ENCODE measurements around the gene SNX25.

SNX25 gene

DNA sequence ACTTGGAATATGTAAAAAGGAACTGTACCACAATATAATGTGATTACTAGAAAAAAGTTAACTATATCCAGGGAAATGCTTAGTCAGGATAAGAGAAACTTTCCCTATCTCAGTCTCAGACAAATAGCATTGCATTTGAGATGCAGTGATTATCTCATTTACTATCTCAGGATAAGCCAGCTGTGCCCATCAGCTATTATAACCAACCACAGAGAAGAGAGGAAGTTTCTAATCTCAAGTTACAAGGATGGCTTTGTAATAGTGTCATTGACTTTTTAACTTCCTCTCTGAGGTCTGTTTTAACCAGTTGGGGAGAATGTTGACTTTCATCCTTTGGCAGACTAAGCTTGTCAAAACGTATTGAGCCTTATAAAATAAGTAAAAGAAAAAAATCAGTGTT lies 56.5 kb downstream of the SNX25 start:
- POLR2A ChIA-PET = no interaction called here
- TF ChIP-seq LEF1 (IDR thresholded peaks at IDR 0.05; ENCODE audit: borderline replicate concordance) (no peak), FOXA1 (IDR thresholded peaks at IDR 0.05) (no peak), ELF4 (IDR thresholded peaks at IDR 0.05) (no peak), ARNT (IDR thresholded peaks at IDR 0.05) (no peak), TARDBP (IDR thresholded peaks at IDR 0.05) (no peak), ZNF384 (IDR thresholded peaks at IDR 0.05) (no peak), L3MBTL2 (conservative IDR thresholded peaks at IDR 0.05) (no peak)
- TF ChIP-seq, protein P1, sequence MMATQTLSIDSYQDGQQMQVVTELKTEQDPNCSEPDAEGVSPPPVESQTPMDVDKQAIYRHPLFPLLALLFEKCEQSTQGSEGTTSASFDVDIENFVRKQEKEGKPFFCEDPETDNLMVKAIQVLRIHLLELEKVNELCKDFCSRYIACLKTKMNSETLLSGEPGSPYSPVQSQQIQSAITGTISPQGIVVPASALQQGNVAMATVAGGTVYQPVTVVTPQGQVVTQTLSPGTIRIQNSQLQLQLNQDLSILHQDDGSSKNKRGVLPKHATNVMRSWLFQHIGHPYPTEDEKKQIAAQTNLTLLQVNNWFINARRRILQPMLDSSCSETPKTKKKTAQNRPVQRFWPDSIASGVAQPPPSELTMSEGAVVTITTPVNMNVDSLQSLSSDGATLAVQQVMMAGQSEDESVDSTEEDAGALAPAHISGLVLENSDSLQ (IDR thresholded peaks at IDR 0.05) = no peak
- CTCF ChIA-PET = interaction anchor here (0.7 kb wide), 2 partner anchors 11 to 226 kb away, joined by 3 read pairs; no protein-coding TSS in a partner anchor
- DNase-seq (ENCODE audit: extremely low spot score) = no peak

DNA sequence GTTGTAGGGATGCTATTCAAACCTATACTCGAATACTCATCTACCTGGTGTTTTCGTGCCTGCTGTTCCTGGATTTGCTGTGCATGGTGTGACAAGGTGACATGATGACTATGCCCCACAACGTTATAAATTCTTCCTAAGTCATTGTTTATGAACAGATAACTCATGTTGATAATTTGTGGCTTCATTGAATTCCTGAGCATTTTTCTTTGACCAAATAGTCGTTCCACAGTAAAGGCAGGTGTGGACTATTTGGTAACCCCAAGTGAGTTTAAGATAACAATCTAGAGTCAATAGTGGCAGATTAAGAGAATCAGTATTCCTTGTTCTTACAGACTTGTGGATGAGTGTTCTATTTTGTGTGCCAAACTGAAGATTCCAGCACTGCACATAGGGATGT lies 59.9 kb downstream of the SNX25 start:
- no peak for TF ChIP-seq ARNT (IDR thresholded peaks at IDR 0.05)
- no peak for TF ChIP-seq ELF4 (IDR thresholded peaks at IDR 0.05)
- no peak for TF ChIP-seq SP1 (IDR thresholded peaks at IDR 0.05)
- no peak for TF ChIP-seq FOXK2 (IDR thresholded peaks at IDR 0.05)
- TF ChIP-seq NFRKB (IDR thresholded peaks at IDR 0.05) = no peak
- TF ChIP-seq FOXM1 (IDR thresholded peaks at IDR 0.05; ENCODE audit: borderline replicate concordance) = no peak
- no peak for TF ChIP-seq TARDBP (IDR thresholded peaks at IDR 0.05)
- no peak for TF ChIP-seq BHLHE40 (IDR thresholded peaks at IDR 0.05; ENCODE audit: borderline replicate concordance)
- no peak for TF ChIP-seq FOXA1 (IDR thresholded peaks at IDR 0.05)
- TF ChIP-seq SUZ12 (IDR thresholded peaks at IDR 0.05) = no peak
- POLR2A ChIA-PET = no interaction called here
- CTCF ChIA-PET = interaction anchor here (0.9 kb wide), 1 partner anchor 85 kb away, joined by 3 read pairs; no protein-coding TSS in a partner anchor
- no peak for DNase-seq (ENCODE audit: extremely low spot score)

DNA sequence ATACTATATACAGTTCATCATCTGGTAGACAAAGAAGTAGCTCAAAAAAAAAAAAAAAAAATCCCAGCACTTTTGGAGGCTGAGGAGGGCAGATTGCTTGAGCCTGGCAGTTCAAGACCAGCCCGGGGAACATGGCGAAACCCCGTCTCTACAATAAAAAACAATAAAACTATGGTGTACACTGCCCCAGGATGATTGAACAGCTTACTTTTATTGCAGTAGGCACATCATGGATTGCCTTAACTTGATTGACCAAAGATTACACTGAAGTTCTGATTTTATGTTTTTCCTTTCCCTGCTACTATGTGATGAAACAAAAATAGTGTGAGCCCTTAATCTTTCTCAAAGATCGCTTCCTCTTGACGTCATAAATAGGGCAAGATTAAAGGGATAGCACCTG lies 60.6 kb downstream of the SNX25 start:
- ChIA-PET POLR2A (no interaction called here), CTCF (interaction anchor here (0.9 kb wide), 1 partner anchor 86 kb away, joined by 3 read pairs; no protein-coding TSS in a partner anchor)
- TF ChIP-seq ELF4 (IDR thresholded peaks at IDR 0.05) (no peak), FOXM1 (IDR thresholded peaks at IDR 0.05; ENCODE audit: borderline replicate concordance) (no peak), FOXA1 (IDR thresholded peaks at IDR 0.05) (no peak), L3MBTL2 (conservative IDR thresholded peaks at IDR 0.05) (no peak), ZNF384 (IDR thresholded peaks at IDR 0.05) (no peak)
- DNase-seq (ENCODE audit: extremely low spot score) = no peak

DNA sequence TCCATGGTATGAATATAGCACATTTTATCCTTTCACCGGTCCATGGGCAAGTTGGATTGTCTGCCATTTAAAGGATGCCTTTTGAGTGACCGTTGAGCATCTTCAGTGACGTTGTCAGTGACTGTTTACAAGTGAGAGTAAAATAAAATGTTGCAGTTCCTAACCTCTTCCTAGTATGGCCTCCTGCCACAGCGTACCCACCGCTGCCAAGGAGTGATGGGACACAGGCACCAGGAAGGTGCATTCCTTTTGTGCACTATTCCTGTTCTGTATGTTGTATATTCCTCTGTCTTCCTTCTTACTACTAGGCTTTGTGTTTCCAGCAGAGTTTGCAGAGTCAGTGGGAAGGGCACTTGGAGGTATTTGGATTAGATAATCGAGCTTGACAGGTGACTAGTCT lies 61.5 kb downstream of the SNX25 start:
- POLR2A ChIA-PET = no interaction called here
- no peak for DNase-seq (ENCODE audit: extremely low spot score)
- TF ChIP-seq FOXK2 (IDR thresholded peaks at IDR 0.05) (no peak), CTBP1 (IDR thresholded peaks at IDR 0.05; ENCODE audit: borderline replicate concordance) (no peak), SP1 (IDR thresholded peaks at IDR 0.05) (no peak), SUZ12 (IDR thresholded peaks at IDR 0.05) (no peak), NFRKB (IDR thresholded peaks at IDR 0.05) (no peak), ELF4 (IDR thresholded peaks at IDR 0.05) (no peak), FOXM1 (IDR thresholded peaks at IDR 0.05; ENCODE audit: borderline replicate concordance) (no peak), TARDBP (IDR thresholded peaks at IDR 0.05) (no peak)
- CTCF ChIA-PET = no interaction called here

DNA sequence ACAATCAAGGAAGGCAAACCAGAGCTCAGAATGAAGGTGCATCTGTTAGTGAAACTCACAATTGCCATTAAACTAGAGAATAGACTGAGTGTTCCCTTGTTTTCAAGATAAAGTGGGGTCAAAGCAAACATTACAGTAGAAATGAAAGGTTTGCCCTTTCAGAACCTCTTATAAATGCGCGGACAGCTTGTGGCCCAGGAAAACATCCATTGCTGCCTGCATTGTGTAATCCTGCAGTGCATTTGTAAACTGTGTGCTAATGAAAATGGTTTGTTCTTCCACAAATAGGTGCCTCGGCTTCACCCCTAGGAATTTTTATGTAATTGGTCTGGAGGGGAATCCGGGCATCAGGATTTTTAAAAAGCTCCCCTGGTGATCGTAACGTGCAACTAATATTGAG lies 62.8 kb downstream of the SNX25 start:
- ChIA-PET POLR2A (no interaction called here), CTCF (no interaction called here)
- no peak for DNase-seq (ENCODE audit: extremely low spot score)
- TF ChIP-seq ZNF384 (IDR thresholded peaks at IDR 0.05) (no peak), TARDBP (IDR thresholded peaks at IDR 0.05) (no peak)

DNA sequence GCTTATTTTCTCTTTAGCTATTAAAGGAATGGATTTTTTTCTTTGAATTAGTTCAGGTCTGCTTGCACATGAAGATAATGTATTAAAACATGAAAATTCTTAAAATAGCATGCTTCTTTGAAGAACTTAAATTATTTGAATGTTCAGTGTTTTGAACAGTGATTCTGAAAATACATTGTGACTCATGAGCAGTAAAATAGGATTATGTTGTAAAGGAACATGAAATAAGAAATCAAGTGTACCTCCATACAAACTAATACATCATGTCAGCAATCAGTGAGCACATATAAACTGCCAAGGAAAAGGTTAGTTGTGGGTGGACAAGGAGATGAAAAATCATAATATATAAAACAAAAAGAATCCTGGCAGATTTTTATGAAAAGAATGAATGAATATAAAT lies 66.1 kb downstream of the SNX25 start:
- ChIA-PET POLR2A (no interaction called here), CTCF (no interaction called here)
- no peak for DNase-seq (ENCODE audit: extremely low spot score)
- TF ChIP-seq SUZ12 (IDR thresholded peaks at IDR 0.05) (no peak), NFRKB (IDR thresholded peaks at IDR 0.05) (no peak), CTBP1 (IDR thresholded peaks at IDR 0.05; ENCODE audit: borderline replicate concordance) (no peak), LEF1 (IDR thresholded peaks at IDR 0.05; ENCODE audit: borderline replicate concordance) (no peak), TARDBP (IDR thresholded peaks at IDR 0.05) (no peak), ARNT (IDR thresholded peaks at IDR 0.05) (no peak), SP1 (IDR thresholded peaks at IDR 0.05) (no peak)

DNA sequence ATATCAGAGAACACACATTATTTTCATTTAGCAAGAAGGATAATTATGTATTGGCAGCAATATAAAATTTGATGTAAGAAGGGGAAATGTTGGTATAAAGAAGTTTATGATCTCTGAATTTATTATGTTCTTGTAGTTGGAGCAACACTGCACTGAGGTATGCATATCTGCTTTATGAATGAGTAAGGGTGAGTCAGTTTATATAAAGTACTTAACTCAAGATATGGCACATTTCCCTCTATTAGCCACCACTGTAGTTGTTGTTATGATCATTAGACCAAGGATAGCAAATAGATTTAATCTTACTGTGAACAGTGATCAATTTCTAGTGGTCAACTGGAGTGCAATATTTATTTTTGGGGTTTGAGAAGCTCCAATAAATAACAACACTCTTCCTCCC lies 66.6 kb downstream of the SNX25 start:
- no peak for DNase-seq (ENCODE audit: extremely low spot score)
- TF ChIP-seq HDGF (IDR thresholded peaks at IDR 0.05; ENCODE audit: borderline replicate concordance) = no peak
- TF ChIP-seq FOXK2 (IDR thresholded peaks at IDR 0.05) = no peak
- no peak for TF ChIP-seq BHLHE40 (IDR thresholded peaks at IDR 0.05; ENCODE audit: borderline replicate concordance)
- TF ChIP-seq LEF1 (IDR thresholded peaks at IDR 0.05; ENCODE audit: borderline replicate concordance) = no peak
- no peak for TF ChIP-seq TARDBP (IDR thresholded peaks at IDR 0.05)
- TF ChIP-seq, protein P1 (IDR thresholded peaks at IDR 0.05) = no peak
- TF ChIP-seq CTBP1 (IDR thresholded peaks at IDR 0.05; ENCODE audit: borderline replicate concordance) = no peak
- no peak for TF ChIP-seq FOXA1 (IDR thresholded peaks at IDR 0.05)
- TF ChIP-seq ELF4 (IDR thresholded peaks at IDR 0.05) = no peak
- no peak for TF ChIP-seq L3MBTL2 (conservative IDR thresholded peaks at IDR 0.05)
- no peak for TF ChIP-seq SP1 (IDR thresholded peaks at IDR 0.05)
- TF ChIP-seq ARNT (IDR thresholded peaks at IDR 0.05) = no peak
- TF ChIP-seq FOXM1 (IDR thresholded peaks at IDR 0.05; ENCODE audit: borderline replicate concordance) = no peak
- TF ChIP-seq ZNF384 (IDR thresholded peaks at IDR 0.05) = no peak
- TF ChIP-seq NFRKB (IDR thresholded peaks at IDR 0.05) = no peak
- no peak for TF ChIP-seq SUZ12 (IDR thresholded peaks at IDR 0.05)
- ChIA-PET POLR2A (no interaction called here), CTCF (no interaction called here)

DNA sequence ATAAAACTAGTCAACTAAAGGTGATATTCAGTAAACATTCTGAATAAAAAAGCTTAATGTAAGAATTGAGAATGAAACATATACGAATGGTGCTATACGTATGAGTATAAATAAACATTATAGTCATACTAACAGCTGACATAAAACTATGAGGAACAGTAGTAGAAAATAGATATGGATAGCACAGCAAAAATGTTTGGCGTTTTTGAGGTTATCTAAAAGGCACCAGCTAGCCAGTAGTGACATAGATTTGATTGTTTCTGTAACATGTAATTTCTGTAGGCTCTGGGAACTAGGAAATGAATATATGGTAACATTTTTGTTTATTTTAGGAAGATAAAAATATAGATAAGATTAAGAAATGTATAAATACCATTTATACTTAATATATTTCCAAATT lies 69.3 kb downstream of the SNX25 start:
- DNase-seq (ENCODE audit: extremely low spot score) = no peak

More for the DNA sequence above, 69.3 kb downstream of the SNX25 start:
- no peak for TF ChIP-seq FOXK2 (IDR thresholded peaks at IDR 0.05)
- TF ChIP-seq, protein P1 (IDR thresholded peaks at IDR 0.05) = no peak
- no peak for TF ChIP-seq NFRKB (IDR thresholded peaks at IDR 0.05)
- TF ChIP-seq SP1 (IDR thresholded peaks at IDR 0.05) = no peak
- TF ChIP-seq BHLHE40 (IDR thresholded peaks at IDR 0.05; ENCODE audit: borderline replicate concordance) = no peak
- CTCF ChIA-PET = interaction anchor here (0.5 to 1.0 kb wide), 2 partner anchors 12 to 21 kb away, joined by 3 to 4 read pairs; no protein-coding TSS in a partner anchor
- POLR2A ChIA-PET = no interaction called here

Data from HEK293T (cell line).